Stimulated activated CD8-positive, alpha-beta memory T cell treated with anti-CD3 and anti-CD28 coated beads, Interleukin-4, amount 100 ng/mL, for 48 hours (primary cell): ENCODE data around the gene APCDD1.

Experiments
- DNase-seq: peaks from one replicate; pipeline ENCODE4 v3.0.0-alpha.2; 2020

APCDD1 gene

GRCh38 chr18:10453806-10454680 lies at the start of gene APCDD1:
TSS of gene APCDD1 (plus strand) at chr18:10454635. CDS start at chr18:10454982, 347 bp downstream.
- no peak for DNase-seq

GRCh38 chr18:10405014-10405493 lies 49.4 kb upstream of the APCDD1 start:
- DNase-seq: no peak

GRCh38 chr18:10405816-10406663 lies 48.4 kb upstream of the APCDD1 start:
- no peak for DNase-seq

GRCh38 chr18:10408131-10408530 lies 46.3 kb upstream of the APCDD1 start:
- DNase-seq: no peak

DNA sequence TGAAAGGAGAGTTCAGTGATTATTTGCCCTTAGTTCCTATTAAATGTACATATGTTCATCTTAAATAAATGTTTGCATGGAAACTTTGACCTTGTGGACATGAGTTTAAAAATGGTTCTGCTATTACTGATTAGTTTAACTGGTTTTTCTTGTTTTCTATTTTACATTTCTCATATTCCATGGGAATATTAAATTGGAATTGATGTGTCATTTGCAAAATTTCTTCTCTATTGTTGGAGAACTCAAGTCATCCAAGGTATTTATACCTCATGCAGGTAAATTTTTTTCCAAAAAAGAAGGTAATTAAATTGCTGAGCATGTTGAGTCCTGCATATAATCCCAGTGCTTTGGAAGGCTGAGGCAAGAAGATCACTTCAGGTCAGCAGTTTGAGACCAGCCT lies 45.4 kb upstream of the APCDD1 start:
- DNase-seq: no peak

- DNase-seq: no peak
Observed at GRCh38 chr18:10410472-10411308, 43.7 kb upstream of the APCDD1 start.

- no peak for DNase-seq
Observed at GRCh38 chr18:10412933-10413332, 41.5 kb upstream of the APCDD1 start.

- DNase-seq: no peak
Observed at GRCh38 chr18:10413722-10414121, 40.7 kb upstream of the APCDD1 start.

DNA sequence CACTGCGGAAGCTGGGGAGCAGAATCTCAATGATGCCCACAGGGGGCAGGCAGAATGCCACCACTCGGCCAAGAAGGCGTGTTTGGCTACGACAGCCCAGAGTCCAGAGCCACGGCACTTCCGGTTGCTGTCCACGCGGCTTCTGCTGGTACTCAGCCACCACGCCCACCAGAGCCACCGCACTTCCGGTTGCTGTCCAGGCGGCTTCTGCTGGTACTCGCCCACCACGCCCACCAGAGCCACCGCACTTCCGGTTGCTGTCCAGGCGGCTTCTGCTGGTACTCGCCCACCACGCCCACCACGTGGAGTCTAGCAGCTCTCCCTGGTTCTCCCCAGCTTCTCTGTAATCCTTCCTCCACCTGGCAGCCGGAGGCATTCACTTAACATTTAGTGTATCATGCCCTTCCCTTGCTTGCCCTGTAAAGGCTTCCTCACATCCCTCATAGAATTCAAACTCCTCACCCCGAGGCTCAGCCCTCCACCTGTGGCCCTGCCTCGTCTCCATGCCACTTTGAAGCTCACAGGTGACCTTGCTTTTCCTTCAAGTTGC lies 40.1 kb upstream of the APCDD1 start:
- DNase-seq: no peak

DNA sequence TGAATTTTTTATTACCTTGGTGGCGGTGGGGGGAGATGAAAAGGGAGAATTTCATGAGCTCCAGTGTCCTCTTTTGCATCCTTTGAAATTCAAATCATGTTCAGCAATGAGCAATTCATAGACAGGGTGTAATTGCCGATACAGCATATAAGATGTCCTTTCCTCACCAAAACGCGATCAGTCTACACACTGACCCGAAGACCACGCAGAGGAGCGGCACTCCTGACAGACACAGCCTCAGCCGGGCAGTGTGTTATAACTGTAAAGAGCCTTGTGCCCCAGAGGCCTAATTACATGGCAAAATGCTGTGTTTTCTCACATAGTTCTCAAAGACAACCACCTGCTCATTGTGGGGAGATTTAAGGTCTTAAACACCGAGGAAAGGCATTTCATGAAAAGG lies 38.4 kb upstream of the APCDD1 start:
- DNase-seq: no peak

GRCh38 chr18:10417191-10417590 lies 37.2 kb upstream of the APCDD1 start:
- DNase-seq: no peak

DNA sequence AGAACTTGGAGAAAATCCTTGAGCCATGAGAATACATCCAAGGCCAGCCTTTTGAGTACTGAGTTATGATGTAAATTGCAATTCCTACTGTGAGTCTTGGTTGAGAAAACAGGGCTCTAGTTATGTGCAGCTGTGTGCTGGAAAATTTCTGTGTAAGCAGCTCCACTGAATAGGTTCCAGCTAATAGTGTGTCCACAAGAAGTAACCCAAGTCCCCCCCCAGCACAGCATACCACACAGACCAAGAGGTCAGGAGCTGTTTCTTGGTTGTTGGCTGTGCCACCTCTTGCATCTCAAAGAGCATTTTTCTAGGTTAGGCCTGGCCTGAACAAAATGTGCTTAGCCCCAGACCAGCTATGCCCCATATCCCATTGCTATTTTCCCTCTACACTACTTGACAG lies 36.8 kb upstream of the APCDD1 start:
- DNase-seq: no peak

DNA sequence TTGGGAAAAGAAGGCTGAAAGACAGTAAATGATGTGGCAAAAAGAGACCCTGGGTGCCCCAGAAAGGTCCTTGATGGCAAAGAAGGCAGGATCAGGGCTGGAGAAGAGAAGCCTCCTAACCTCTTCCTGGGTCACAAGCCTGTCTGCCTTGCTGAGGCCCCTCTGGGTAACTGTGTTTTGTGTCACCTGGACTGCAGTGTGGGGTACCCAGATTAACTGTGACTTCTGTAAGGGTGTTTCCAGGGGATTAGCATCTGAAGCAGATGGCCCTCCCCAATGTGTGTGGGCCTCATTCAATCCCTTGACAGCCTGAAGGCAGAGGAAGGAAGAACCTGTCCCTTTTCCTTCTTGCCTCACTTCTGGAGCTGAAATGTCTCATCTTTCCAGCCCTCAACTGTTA lies 35.6 kb upstream of the APCDD1 start:
- no peak for DNase-seq

DNA sequence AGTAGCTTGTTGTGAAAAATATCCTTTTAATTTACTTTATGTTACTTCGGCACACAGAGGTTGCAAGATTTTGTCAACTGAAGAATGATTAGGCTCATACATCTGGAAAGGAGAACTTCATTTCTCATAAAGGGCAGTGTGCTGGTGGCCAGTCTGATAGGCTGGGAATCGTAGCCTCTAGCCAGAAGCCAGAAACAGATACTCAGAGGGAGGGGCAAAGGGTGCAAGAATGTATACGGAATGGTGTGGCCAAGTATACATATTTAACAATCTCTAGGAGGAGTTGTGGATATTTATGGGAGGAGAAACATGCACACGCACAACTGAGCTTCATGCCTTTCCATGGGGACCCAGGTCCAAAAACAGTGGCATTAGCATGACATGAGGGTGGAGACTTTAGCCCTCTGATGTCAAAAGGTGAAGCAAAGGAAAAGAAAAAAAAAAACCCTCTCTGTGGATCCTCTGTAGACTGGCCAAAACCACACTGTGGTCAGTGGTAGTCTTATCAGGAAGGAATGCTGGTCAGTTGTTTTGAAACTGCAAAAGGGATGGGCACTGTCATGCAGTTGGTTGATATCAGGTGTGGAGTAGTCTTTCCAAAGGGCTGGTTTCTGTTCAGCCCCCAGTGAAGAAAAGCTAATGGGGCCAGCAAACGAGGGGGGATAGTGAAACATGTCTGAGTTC lies 34.9 kb upstream of the APCDD1 start:
- DNase-seq: no peak

GRCh38 chr18:10420561-10421352 lies 33.7 kb upstream of the APCDD1 start:
- DNase-seq: no peak

GRCh38 chr18:10421859-10422258 lies 32.6 kb upstream of the APCDD1 start:
- DNase-seq: no peak

GRCh38 chr18:10422731-10423130 lies 31.7 kb upstream of the APCDD1 start:
- no peak for DNase-seq

DNA sequence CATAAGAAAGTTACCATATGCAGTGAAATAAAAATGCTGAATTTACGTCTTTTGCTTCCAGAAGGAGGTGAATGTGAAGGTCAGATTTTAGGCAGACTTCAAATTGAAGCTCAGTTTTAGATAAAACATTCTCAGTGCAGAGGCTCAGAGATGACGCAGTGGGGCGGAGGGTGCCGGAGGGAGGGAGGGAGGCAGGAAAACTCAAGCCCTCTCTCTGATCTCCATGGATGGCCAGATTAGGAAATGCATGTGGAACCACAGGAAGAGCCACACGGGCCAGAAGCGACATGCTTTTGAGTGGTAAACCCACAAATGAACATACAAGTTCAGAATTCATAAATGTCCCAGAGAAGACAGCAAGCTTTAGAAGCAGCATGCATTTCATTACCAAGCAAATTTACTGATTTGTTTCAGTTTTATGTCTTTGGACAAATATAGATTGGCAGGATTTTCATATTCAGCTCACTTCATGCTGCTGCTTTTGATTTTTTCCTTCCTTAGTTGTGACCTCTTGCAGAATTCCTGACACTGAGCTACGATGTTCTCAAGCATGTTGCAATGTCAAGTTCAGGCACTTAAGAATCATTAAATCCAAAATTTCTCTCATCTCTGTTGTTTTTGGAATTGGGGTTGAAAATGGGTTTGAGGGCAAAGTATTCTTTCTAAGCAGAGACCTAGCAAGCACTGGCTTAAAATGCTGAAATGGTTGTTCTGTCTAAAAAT lies 29.7 kb upstream of the APCDD1 start:
- no peak for DNase-seq

- no peak for DNase-seq
Observed at GRCh38 chr18:10430677-10431076, 23.8 kb upstream of the APCDD1 start.

DNA sequence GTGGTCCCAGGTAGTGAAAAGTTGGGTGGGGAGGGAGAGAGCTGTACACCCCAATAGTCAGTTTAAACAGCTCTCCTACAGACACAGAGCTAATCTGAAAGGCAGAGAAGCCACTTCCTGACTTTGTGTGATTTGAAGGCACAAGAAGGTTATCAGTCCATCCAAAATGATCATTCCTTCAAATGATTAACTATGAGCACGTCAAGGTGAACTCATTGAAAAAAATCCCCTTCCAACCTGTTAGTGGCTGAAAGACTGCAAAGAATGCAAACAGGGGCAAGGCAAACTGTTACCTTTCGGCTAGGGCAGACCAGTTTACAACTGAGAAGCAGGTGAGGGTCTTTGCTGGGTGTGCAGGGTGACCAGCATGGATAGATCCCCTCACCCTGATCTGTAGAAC lies 22.8 kb upstream of the APCDD1 start:
- no peak for DNase-seq
